ENCODE measurements around the gene CDH4.

Gene CDH4

DNA sequence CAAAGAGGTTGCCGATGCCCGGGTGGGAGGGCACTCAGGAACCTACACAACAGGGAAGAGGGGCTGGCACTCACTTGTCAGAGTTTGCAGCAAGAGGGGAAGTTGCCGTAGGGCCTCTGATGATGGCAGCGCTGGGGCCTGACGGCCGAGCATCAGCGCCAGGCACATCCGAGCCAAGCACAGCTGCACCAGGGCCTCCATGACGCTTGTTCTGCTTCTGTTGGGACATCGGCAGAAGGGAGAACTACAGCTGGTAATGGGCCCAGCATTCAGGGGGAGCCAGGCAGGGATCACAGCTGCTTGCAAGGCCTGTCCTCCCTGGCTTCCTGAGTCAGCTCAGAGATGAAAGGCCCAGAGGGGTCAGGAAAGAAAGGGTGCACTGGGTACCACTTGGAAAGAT lies 367.7 kb downstream of the CDH4 start:
- no peak for DNase-seq

DNA sequence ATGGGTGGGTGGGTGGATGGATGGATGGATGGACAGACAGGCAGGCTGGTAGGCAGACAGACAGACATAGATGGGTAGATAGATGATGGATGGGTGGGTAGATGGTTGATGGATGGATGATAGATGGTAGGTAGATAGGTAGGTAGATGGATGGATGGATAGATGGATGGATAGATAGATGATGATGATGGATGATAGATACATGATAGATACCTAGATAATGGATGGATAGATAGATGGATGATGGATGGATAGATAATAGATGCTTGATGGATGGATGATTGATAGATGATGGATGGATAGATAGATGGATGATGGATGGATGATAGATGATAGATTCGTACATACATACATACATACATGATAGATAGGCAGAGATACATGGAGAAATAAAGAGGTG lies 368.1 kb downstream of the CDH4 start:
- no peak for DNase-seq

DNA sequence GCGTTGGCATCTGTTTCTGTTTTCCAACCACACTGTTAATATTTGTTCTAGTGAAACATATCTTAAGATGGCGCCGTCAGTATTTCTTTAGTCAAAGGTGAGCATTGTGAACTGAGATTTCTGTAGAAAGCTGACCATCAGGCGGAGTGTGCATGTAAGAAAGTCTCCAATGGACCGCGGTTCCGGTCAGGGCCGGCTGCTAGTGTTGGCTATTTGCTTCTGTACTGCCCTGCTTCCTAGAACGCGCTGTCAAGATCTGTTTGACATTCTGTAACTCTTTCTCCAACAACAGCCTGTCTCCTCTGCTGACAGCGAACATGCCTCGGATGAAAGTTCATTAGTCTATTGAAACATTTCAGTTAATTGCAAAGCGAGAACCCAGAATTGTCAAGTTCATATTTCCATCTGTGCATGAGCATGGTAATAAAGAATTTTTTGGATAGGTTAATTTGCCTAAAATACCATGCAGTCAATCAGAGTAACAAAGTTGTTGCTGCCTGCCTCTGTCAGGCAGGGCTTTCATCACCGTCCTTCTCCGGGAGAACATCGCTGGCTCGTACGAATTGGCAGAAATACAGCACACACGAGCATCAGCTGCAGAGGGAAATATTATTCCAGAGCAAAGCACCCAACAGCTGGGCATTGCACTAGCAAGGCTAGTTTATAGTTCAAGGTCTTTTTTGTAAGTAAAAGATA lies 369.1 kb downstream of the CDH4 start:
- no peak for DNase-seq

DNA sequence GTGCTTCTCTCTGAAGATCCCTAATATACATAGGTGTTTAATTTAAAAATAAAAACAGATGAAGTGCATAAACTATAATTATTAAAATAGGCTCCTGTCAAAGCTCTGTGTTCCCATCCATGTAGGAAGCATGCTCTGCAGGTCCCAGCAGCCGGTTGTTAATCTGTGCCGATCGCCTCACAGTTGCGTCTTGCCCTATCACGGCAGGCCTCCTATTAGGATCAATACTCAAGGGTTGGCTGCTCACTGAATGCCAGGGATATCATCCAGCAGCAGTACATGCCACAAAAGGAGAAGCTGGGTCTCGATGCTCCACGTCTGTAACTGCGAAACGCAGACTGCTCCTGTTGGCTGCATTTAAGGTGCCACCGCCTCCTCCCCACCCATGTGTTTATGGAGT lies 369.8 kb downstream of the CDH4 start:
- DNase-seq = no peak

DNA sequence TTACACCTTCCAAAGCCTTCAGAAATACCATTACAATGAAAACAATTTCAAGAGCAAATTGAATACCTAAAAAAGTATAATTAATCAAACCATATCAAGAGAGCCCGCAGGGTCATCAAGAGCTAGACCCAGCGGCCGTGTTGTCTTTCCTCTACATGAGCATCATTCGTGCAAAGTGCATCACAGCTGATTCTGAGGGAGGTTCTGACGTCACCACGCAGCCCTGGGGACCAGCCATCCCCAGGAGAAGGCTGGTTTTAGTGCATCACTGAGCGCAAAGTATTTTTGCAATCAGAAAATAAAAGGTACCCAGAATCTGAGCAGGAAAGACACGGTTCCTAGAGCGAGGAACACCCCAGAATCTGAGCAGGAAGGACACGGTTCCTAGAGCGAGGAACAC lies 371.4 kb downstream of the CDH4 start:
- no peak for DNase-seq

DNA sequence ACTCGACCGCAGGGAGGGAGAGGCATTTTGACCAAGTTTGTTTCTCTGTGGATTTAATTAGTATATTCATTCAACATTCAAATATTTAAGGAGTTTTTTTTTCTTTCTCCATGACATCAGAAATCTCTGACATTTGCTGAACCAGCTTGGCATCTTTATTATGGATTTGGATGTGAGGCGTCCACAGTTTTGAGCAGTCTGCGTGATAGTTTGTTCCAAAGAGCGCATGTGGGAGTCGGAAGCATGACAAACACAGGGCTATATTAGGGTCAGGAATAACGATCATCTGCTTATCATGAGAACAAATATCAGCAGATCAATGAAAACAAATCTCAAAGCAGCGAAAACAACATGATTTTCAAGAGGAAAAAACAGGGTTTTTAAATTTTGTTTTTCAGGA lies 373.2 kb downstream of the CDH4 start:
- no peak for DNase-seq

DNA sequence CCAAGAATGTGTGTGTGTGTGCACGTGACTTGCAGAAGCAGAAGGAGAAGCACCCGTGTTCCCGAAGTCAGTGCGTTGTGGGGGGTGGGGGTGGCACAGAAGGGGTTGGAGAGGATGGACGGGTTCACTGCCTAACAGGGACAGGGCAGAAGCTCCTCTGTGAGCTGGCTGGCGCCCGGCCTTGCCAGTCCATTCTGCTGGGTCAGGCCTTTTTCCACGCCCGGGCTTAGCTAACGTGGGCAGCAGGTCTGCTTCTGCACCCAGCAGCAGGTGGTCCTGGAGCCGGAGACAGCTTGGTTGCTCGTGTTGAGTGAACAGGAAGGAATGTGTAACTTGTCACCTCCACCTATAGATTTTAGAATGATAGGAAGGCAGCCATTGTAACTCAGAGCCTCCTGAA lies 374.4 kb downstream of the CDH4 start:
- DNase-seq = no peak

DNA sequence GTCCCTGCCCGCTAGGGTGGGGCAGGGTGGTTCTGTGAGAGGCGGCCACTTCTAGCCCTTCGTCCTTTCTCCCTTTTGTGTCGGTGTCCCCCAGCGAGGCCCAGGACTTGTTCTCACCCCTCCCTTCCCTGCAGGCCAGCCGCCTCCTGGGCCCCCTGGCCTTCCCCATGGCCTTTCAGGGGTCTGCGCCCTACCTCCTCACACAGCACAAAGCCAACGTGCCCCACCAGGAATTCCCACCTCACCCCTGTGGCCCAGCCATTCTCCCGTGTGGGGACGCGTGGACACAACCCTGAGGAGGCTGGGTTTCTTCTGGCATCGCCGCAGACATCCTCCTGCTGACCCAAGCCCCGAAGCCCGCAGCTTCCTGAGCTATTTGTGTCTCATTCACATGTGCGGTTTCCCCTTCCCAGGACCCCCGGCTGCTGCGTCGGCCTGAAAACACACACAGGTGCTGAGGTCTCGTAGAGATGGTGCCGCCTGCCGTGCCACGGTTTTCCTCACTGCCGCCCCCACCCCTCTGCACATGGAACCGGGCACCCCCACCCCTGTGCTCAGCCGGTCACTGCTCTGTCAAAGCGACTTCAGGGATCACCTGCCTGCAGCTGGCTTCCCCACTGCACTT lies 375.8 kb downstream of the CDH4 start:
- no peak for DNase-seq

DNA sequence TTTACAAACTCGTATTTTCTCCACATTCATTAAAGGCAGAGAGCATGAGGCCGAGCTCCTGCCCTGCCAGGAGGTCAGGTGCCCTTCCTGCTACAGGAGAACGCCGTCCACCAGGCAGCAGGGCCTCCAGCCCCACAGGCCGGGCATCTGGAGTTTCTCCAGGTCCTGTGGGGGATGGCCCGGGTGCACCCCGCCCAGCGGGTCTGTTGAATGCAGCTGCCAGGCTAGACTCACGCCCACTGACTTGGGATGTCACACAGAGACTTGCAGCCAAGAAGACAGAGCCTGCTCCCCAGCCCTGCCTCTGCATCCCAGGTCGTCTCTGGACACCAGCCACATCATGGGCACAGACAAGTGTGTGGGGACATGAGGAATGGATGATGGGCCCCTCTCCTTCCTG lies 376.4 kb downstream of the CDH4 start:
- DNase-seq = no peak

DNA sequence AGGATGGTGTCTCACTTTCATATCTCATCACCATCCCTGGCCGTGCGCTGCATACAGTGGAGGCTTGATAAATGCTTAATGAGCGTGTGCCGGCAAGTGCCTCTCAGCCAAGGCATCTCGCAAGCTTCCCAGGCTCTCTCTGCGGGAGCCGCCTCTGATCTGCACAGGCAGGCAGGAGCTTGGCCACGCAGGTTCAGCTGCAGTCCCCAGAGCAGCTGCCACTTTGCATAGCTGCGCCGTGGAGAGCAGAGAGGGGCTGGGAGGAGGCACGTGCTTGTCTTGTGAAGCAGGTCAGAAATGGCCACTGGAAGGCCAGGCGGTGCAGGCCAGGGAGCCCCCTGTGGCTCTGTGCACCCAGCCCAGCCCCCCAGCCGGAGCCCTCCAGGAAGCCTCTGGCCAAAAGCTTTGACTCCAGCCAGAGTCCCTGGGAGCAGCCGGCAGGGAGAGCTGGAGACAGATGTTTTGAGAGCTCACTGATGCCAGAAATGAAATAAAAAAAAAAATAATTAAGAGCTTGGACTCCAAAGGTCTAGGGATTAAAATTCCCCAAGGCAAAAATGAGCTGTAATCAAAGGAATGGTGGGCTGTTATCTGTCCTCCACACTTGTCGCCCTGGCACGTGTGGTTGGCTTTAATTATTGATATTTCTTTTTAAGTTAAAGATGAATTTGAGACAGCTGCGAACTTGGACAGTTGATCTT lies 377.0 kb downstream of the CDH4 start:
- DNase-seq = peak; percentile 13

DNA sequence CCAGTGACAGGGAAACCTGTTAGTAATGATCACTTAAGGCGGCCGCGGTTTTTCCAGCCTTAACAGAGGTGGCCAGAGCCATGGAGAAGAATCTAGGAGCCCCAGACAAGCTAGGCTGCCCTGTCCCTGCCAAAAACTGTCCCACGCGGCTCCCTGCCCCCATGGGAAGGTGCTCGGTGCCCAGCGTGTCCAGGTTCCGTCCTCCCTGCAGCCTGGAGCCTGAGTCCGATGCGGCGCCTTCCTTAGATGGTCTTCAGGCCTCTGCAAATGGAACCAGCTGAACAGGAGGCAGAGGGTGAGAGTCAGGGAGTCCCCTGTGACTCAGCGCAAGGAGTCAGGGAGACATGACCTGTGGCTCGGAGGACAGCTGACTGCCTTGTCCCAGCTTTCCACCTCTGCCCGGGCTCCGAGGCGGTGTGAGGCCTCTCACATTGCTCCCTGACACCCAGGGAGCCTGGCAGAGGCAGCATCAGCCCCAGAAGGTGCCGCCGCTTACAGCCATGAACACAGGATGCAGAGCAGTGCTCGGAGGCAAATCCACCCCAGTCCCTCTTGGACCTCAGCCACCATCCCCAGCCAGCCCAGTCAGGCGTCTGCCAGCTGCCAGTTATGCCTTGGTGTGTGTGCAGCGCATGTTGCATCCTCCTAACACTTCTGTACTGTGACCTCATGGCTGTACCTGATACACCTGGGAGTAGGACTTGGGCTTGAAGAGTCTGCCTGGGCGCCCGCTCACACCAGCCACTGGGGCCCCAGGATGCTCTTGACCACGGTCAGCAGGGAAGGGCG lies 377.7 kb downstream of the CDH4 start:
- no peak for DNase-seq

DNA sequence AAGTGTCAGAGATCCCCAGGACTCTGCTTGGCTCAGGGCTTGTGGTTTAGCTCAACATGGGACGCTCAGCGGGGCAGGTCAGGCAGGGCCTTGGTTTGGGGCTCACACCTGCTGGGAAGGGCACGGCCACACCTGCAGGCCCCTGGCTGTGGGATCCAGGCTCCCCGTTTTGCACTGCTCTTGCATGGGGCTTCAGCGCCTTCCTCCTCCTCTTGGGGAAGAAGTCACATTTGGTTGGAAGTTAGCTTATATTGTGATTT lies 378.3 kb downstream of the CDH4 start:
- DNase-seq = no peak

DNA sequence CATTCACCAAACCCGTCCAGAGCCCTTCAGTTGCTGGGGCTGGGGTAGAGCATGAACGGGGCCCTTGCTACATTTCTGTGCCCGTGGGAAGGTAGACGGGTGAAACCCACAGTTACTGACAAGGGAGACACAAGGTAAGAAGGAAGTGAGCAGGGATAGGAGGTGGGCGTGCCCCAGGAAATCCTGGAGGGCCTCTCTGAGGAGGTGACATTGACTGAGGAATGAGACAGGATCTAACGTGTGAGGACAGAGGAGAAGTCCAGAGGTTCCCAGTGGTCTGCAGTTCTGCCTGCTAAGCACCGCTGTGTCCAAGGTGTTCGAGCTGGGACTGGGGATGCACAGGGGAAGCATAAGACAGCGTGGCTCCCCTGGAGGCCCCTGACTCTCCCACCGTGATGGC lies 378.8 kb downstream of the CDH4 start:
- DNase-seq = no peak

DNA sequence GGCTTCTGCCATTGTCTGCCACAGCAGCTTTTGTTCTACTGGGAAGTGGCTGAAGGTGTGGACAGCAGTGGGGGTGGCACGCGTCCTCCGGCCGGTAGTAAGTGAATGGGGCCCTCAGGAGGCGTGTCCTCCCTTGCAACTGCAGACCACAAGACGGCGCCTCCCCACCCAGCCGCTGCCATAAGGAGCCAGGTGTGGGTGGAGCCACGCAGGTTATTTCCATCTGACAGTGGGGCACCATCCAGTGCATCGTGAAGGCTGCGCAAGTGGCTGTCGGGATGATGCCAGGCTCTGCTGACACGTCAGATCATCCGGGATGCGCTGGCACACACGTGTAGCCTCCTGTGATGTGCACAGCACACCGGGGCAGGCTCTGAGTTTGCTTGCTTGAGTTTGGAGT lies 379.7 kb downstream of the CDH4 start:
- DNase-seq = no peak

DNA sequence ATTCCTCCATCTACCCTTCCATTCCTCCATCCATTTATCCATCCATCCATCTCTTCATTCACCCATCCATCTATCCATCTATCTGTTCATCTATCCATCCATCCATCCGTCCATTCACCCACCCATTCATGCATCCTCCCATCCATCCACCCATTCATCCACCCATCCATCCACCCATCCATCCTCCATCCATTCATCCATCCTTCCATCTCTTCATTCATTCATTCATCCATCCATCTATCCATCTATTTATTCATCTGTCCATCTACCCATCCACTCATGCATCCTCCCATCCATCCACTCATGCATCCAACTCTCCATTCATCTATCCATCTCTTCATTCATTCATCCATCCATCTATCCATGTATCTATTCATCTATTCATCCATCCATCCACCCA lies 380.9 kb downstream of the CDH4 start:
- DNase-seq = no peak

DNA sequence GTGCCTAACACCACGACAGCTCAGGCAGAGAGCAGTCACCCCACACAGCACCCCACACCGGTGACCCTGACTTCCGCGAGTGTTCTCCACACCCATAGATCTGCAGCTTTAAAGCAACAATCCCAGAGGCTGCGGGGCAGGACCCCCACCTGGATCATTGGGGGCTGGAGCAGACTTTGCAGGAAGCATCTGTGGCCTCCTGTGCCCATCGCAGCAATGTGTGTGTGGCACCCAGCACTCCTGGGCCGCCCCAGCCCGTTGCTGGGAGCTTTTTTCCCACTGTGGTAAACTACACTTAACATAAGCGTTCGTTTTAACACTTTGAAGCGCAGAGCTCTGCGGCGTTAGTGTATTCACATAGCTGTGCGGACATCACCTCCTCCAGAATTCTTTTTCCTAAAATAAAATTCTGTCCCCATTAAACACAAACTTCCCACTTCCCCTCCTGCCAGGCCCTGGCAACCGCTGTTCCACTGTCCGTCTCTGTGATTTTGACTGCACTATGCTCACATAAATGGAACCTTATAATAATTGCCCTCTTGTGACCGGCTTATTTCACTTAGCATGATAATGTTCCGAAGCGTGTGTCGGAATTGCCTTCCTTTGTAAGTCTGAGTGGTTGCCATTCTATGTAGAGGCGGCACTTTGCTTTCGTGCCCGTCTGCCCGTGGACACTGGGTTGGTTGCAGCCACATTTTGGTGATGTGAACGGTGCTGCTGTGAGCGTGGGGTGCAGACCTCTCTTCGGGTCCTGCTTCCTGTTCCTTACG lies 382.5 kb downstream of the CDH4 start:
- DNase-seq = no peak

DNA sequence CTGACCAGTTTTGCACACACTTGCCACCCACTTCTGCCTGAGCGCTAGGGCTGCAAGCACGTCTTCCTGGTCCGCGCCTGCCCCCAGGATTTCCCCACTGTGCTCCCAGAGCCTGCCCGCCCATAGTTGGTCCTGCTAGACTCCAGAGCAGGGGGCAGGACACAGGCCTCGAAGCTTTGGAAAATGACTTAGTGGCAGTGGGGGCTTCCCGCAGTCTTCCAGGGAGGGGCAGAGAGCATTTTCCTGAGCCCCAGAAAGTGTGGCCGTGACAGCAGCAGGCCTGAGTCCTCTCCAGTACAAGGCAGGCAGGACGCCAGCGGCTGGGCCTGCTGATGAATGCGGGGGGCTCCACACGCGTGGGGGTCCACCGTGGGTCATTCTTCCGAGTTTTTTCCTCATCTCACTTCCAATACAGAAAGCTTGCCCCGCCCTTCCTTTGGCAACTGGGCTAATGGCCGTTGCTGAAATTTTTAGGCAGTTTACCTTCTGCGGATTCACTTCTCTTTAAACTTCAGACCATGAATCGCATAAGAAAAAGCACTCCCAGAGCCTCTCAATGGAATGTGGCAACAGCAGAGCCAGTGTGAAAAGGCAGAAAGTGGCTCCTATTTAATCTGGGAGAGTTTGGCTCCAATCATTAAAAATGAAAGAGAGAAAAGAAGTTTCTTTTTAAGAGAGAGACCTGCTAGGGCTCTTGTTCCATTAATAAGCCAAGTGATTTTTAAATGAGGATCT lies 383.8 kb downstream of the CDH4 start:
- no peak for DNase-seq

DNA sequence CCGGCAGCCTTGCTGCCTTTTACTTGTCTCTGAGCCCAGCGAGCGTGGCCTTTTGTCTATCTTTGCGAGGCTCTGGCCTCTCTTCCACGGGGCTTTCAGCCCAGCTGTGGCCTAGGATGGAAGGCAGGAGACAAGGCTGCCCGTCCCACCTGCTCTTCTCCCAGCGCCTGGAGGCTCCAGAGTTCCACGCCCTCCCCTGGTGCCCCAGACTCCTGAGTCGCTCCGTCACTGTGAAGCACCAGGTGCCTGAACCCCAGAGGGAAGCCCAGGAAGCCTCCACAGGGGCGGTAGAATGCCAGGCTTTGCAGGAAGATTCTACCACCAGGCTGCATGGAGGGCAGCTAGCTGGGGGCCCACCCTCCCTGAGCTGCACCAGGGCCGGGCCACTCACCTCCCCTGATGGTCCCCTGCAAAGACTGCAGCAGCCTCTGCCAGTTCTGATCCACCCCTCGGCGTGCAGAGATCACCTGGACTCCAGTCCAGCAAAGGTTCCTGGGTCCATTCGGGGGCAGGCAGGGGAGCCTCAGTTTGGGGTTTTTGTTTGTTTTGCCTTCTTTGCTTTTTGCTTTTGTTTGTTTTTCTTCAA lies 384.6 kb downstream of the CDH4 start:
- DNase-seq = no peak

DNA sequence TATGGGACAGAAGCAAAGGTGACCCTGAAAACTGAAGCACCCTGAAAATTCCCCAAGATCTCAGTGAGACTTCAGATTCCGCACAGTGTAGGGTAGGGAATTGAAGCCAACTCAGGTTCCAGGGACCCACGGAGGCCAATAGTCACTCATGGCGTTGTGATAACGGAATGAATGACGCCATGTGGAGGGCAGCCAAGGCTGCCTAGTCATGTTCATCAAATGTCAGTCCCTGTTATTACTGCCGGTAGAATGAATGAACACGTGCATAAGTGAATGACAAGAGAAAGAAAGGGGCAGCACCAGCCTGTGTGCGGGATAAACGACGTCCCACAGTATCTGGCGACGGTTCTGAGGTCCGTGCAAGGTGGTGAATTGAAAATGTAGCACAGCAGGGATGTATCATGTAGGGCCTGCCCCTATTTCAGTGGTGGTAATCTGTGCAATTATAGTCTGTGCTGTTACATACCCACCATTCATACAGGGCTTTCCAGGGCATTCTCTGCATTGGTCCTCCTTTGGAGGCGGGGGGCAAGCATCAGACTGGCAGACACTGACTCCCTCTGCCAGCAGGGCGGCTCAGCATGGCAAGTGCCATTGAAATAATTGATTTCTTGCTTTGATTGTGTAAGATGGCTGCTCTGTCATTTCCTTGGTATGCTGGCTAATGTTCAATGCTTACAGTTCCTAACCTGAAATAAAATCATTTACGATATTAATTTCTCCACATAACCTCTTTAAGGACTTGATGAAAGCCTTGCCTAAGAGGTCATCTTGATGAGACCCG lies 386.9 kb downstream of the CDH4 start:
- peak; percentile 39 for DNase-seq

DNA sequence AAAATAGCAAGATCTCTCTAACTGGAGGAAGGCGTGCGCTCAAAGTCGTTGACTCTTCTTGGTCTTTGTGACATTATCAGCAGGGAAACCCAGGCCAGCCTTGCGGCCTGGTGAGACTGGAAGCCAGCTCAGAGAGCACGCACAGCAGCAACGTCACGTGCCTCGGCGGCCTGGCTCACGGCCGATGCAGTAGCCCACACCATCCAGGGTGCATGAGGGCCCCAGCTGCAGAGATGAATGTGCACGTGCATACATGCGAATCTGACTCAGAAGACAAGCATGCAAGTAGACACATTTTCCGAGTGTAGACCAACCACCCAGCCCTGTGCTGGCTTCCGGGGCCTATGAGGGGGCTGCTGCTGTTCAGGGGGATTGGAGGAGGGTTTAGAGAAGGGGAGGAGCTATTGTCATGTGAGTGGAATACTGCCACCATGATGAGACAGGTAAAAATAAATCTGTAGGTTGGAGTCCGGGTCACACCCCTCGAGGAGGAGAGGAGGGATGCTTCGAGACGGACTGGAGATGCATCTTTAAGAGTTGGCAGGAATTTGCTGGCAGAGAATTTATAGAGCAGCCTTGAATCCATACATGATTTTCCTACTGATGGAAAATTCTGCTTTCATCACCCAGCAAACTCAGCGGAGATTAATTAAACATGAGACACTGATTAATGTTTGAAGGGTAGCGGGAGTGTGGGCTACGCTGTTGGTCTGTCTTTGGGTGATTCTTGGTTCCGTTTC lies 388.2 kb downstream of the CDH4 start:
- peak; percentile 94 for DNase-seq

DNA sequence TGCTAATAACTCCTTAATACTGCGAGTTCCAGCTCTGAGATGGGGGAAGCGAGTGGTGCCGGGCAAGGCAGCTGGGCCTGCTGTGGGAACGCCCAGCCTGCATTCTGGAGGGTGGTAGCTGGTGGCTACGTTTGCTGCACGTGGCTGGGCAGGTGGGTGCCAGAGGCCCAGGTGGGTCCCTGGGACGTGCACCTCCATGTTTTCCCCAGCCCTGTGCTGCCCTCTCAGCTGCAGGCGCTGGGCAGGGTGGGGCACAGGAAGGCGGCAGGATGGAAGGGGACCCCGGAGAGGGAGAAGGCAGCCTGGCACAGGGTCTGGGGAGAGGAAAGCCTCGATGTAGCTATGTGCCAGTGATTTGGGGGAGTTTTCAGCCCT lies 388.8 kb downstream of the CDH4 start:
- no peak for DNase-seq
